HG03097 (cell line): ENCODE data around the gene ZBTB40.

ENCODE experiments used
- ATAC-seq: cut with Tn5 transposase; IDR thresholded peaks from one replicate; pipeline ENCODE4 v1.9.1; 2021; ENCODE audit not compliant: unreplicated experiment, low FRiP score

ZBTB40 gene

GRCh38 chr1:22420455-22421053 lies 31.1 kb upstream of the ZBTB40 start:
- no peak for ATAC-seq

GRCh38 chr1:22426781-22427180 lies 24.9 kb upstream of the ZBTB40 start:
- ATAC-seq, result no peak

- ATAC-seq, result no peak
Measured at GRCh38 chr1:22428672-22429071, 23.0 kb upstream of the ZBTB40 start.

- ATAC-seq, result no peak
Measured at GRCh38 chr1:22431965-22432364, 19.7 kb upstream of the ZBTB40 start.

- no peak for ATAC-seq
Measured at GRCh38 chr1:22434717-22435116, 16.9 kb upstream of the ZBTB40 start.

- no peak for ATAC-seq
Measured at GRCh38 chr1:22436948-22437347, 14.7 kb upstream of the ZBTB40 start.

- no peak for ATAC-seq
Measured at GRCh38 chr1:22437573-22437972, 14.1 kb upstream of the ZBTB40 start.

GRCh38 chr1:22440582-22440981 lies 11.1 kb upstream of the ZBTB40 start:
- ATAC-seq, result no peak

- ATAC-seq, result no peak
Measured at GRCh38 chr1:22442212-22442894, 9.3 kb upstream of the ZBTB40 start.

GRCh38 chr1:22443332-22443731 lies 8.3 kb upstream of the ZBTB40 start:
- no peak for ATAC-seq

- ATAC-seq, result no peak
Measured at GRCh38 chr1:22444856-22445255, 6.8 kb upstream of the ZBTB40 start.

- ATAC-seq, result no peak
Measured at GRCh38 chr1:22447621-22448111, 4.0 kb upstream of the ZBTB40 start.

GRCh38 chr1:22449636-22450035 lies 2.0 kb upstream of the ZBTB40 start:
- ATAC-seq, result no peak

- ATAC-seq, result no peak
Measured at GRCh38 chr1:22450351-22451021, 1.2 kb upstream of the ZBTB40 start.

- ATAC-seq, result peak; percentile 26
Measured at GRCh38 chr1:22452481-22452957, 868 bp downstream of the ZBTB40 start.

- ATAC-seq, result no peak
Measured at GRCh38 chr1:22453181-22453580, 1.5 kb downstream of the ZBTB40 start.

GRCh38 chr1:22454476-22455056 lies 2.9 kb downstream of the ZBTB40 start:
- no peak for ATAC-seq

- ATAC-seq, result no peak
Measured at GRCh38 chr1:22457345-22457744, 5.7 kb downstream of the ZBTB40 start.

GRCh38 chr1:22457836-22458235 lies 6.2 kb downstream of the ZBTB40 start:
- no peak for ATAC-seq

GRCh38 chr1:22461100-22461499 lies 9.4 kb downstream of the ZBTB40 start:
- no peak for ATAC-seq
